NCI-H748 treated with DMSO at 0.1 percent for 48 hours (cell line): ENCODE data around the gene ACMSD.
"Not testable (repeated sequence)": the region's sequence is repeated elsewhere in the genome, so short reads cannot be mapped to it uniquely, and the experiment has no call there.

ENCODE experiments used
- DNase-seq: peaks from one replicate; lab custom pipeline; 2025; lab: John Stamatoyannopoulos, UW

Gene ACMSD

GRCh38 chr2:134852518-134852917 lies 14.1 kb downstream of the ACMSD start:
- no peak for DNase-seq

DNA sequence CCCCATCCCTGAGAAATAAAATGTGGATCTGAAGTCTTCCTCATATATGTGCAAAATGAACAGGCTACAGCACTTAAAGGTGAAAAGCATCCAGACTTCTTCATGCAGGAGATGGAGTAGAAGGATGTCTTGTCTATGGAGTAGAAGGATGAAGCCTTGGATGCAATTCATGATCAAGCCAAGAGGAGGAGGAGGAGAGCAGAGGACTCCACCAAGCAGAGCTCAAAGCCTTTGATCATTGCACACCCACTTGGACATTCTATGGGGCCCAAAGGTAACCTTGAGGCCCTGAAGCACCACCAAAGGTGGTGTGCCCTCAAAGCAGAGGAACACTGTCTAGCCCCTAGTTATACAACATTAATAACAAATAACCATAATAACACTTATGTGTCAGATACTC lies 17.3 kb downstream of the ACMSD start:
- no peak for DNase-seq

DNA sequence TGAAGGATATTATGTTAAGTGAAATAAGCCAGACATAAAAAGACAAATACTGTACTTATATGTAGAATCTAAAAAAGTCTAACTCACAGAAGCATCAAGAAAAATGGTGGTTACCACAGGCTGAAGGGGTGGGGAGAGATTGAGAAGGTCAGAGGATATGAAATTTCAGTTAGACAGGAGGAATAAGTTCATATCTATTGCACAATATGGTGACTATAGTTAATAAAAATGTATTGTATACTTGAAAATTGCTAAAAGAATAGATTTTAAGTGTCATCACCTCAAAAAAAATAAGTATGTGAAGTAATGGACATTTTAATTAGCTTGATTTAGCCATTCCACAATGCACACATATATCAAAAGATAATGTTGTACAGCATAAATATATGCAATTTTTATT lies 19.8 kb downstream of the ACMSD start:
- DNase-seq: no peak

DNA sequence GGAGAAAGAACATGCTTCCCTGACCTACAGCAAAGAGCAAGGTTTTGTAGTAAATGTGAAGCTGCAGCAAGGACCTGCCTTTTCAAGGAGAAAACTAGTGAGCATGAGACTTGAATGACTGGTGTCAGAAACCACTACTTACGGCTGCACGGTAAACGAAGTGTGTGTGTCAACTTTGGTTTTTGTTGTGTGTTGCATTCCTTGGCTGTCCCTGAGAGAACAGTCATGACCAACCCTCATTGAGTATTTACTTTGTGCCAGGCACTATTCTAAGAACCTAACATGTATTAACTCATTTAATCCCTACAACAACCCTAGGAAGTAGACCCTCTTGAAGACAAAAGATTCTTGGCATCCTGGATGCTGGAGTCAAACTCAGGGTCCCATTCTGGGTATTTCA lies 22.8 kb downstream of the ACMSD start:
- DNase-seq: no peak

GRCh38 chr2:134862069-134862468 lies 23.7 kb downstream of the ACMSD start:
- no peak for DNase-seq

DNA sequence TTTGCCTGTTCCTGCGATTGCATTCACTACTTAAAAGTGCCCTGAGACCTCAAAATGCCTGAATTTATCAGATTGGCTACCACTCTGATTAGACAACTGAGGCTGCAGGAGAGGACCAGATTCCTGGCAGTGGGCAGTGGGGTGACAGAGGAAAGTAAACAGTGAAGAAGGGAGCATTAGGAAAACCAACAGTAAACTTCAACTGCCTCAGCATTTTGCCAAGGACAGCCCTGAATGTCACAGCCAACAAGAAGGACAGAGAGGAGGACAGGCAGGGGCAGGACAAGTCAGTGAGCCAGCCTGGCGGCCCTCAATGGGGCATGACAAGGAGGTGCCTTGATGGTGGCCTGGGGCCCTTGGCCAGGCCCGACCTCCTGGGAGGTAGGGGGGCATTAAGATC lies 24.3 kb downstream of the ACMSD start:
- DNase-seq: no peak

- no peak for DNase-seq
Measured at GRCh38 chr2:134863446-134863845, 25.0 kb downstream of the ACMSD start.

GRCh38 chr2:134865067-134865787 lies 26.8 kb downstream of the ACMSD start:
- DNase-seq: no peak

- DNase-seq: no peak
Measured at GRCh38 chr2:134866498-134867099, 28.2 kb downstream of the ACMSD start.

- no peak for DNase-seq
Measured at GRCh38 chr2:134869946-134870736, 31.7 kb downstream of the ACMSD start.

GRCh38 chr2:134873152-134873551 lies 34.7 kb downstream of the ACMSD start:
- no peak for DNase-seq

GRCh38 chr2:134875309-134875708 lies 36.9 kb downstream of the ACMSD start:
- no peak for DNase-seq

DNA sequence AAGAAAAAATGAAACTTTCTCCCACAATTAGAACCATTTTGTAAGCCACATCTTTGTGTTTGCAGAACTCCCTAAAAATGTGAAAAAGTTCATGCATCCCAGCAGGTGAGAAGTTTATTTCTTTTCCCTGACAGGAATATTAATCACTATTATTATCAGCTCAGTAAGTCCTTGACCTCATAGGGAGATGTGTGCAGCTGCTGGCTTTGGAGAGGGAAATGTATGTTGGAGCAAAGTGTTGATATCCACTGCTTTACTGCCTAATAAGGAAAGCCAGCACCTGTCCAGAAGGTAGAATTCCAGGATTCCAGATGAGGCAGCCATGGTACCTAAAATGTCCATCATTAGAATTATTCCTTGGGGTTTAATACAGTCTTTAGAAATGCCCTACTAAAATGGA lies 44.4 kb downstream of the ACMSD start:
- no peak for DNase-seq

GRCh38 chr2:134883552-134884293 lies 45.3 kb downstream of the ACMSD start:
- no peak for DNase-seq

- DNase-seq: no peak
Measured at GRCh38 chr2:134884435-134884834, 46.0 kb downstream of the ACMSD start.

GRCh38 chr2:134892282-134893035 lies 54.0 kb downstream of the ACMSD start:
- DNase-seq: no peak

- no peak for DNase-seq
Measured at GRCh38 chr2:134897932-134898331, 59.5 kb downstream of the ACMSD start.

DNA sequence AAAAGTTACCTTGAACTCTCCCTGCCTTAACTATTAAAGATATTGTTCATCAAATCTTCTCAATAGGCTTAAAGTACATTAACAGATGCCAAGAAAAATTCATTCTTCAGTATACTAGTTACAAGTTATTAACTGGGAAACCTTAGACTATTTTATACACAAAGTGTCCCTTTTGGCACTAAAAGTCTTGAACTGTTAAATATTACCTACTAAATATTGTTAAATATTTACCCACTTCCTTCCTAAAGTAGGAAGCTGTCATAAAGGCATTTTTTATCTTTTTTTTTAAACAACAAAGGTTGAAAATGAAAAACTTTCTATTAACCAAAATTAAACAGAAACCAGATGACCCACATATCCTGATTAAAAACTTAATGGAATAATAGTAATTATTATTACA lies 60.8 kb downstream of the ACMSD start:
- DNase-seq: no peak

- no peak for DNase-seq
Measured at GRCh38 chr2:134900151-134900550, 61.7 kb downstream of the ACMSD start.

DNA sequence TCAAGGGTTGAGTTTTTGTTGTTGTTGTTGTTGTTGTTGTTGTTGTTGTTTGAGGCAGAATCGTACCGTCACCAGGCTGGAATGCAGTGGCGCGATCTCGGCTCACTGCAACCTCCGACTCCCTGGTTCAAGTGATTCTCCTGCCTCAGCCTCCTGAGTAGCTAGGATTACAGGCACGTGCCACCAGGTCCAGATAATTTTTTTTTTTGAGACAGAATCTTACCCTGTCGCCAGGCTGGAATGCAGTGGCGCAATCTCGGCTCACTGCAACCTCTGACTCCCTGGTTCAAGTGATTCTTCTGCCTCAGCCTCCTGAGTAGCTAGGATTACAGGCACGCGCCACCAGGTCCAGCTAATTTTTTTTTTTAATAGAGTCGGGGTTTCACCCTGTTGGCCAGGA lies 65.3 kb downstream of the ACMSD start:
- not testable (repeated sequence) for DNase-seq

GRCh38 chr2:134905168-134905567 lies 66.8 kb downstream of the ACMSD start:
- DNase-seq: no peak

GRCh38 chr2:134906726-134907125 lies 68.3 kb downstream of the ACMSD start:
- no peak for DNase-seq
